ENCODE results near the gene LAMA1. TPM values are rescaled to one million over a fixed set of nuclear protein-coding genes. Genes with fewer than 3 reads are reported as not detected.

The LAMA1 gene
- total and polyA plus RNA-seq, 2 of the 4 experiments (the other 2 are of a cell fraction) = 10.9 to 15.5 TPM

DNA sequence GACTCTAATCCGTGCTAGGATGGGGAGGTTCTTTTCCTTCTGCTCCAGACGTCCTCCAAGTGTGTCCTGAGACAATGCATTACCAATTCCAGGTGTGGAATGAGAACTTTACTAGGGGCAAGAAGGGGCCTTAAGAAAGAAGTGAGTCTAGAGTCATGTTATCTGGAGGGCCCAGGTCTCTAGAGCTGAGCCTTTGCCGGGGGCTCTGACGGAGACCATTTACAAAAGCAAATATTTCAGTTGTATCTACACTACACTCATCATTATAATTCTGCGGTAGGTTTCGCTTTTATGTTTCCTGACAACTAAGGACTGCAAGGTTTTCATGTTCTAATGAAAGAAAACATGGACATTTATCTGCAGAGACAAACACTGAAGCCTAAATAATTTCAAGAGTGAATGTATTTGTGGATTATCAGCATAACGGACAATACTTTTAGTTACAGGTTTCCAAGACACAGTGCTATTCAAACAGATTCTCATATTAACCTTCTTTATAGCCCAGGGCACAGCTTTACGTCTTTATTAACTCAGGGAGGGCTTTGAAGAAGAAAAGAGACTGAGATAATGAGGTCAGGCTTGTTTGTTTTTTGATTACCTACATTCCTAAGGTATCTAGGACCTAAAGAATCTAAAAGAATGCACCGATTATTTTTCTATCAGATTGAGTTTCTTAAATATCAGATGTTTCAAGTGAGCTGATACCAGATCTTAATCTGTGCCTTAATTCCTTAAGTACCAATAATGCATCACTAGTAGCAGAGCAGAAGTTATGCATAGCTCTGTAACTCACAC, 15.0 kb upstream of the LAMA1 start:
- Histone ChIP-seq H2AFZ (replicated peaks; ENCODE audit: low read length, poor library complexity) (peak overlapping the region; percentile 60), H3K27me3 (ENCODE audit: control insufficient read depth, insufficient read depth, low read length) (peaks cover 2% of the 10 kb centered on the region; the same call in 1 of the 2 replicates), H3K4me3 (ENCODE audit: insufficient read depth, low read depth, low read length) (no peak overlapping the region), H3K4ac (ENCODE audit: low read depth, low read length) (peak overlapping the region; percentile 23; the same call in 1 of the 2 replicates), H2BK5ac (ENCODE audit: low read depth, low read length, poor library complexity, severe bottlenecking) (no peak overlapping the region), H3K9me3 (ENCODE audit: control insufficient read depth, insufficient read depth, low read length) (no peaks in the 10 kb centered on the region), H4K8ac (ENCODE audit: low read depth in 2 of 2, low read length in 2 of 2) (no peak overlapping the region), H2BK15ac (ENCODE audit: low read depth, low read length) (no peak overlapping the region), H2BK20ac (ENCODE audit: low read depth, low read length) (peak overlapping the region; percentile 6; the same call in 1 of the 2 replicates), H3K36me3 (ENCODE audit: control insufficient read depth, insufficient read depth, low read length) (no peaks in the 10 kb centered on the region), H2AK5ac (ENCODE audit: low read depth, low read length) (peak overlapping the region; percentile 26; the same call in 1 of the 2 replicates), H3K18ac (ENCODE audit: low read depth, low read length) (peak overlapping the region; percentile 44), H3K4me1 (ENCODE audit: control insufficient read depth, insufficient read depth, low read length) (peaks cover 8% of the 10 kb centered on the region; the same call in 1 of the 2 replicates), H3K4me2 (ENCODE audit: low read depth, low read length) (no peak overlapping the region), H3K23ac (ENCODE audit: low read depth, low read length) (no peak overlapping the region), H2AK9ac (replicated peaks; ENCODE audit: low read depth, low read length, poor library complexity) (no peak overlapping the region), H4K91ac (ENCODE audit: insufficient read depth, low read depth, low read length) (no peak overlapping the region), H3K79me1 (ENCODE audit: low read depth in 1 of 2, low read length in 2 of 2) (no peaks in the 10 kb centered on the region), H3K9me1 (ENCODE audit: insufficient read depth, low read length) (no peaks in the 10 kb centered on the region), H3K56ac (ENCODE audit: extremely low read depth, insufficient read depth, low read length) (no peak overlapping the region), H4K20me1 (ENCODE audit: insufficient read depth, low read length) (no peaks in the 10 kb centered on the region), H3K27ac (ENCODE audit: insufficient read depth, low read length) (peak overlapping the region; percentile 42; the same call in 1 of the 2 replicates), H2BK120ac (ENCODE audit: low read depth, low read length) (no peak overlapping the region; the same call in 1 of the 2 replicates), H4K5ac (ENCODE audit: low read depth, low read length) (0 out of 2 replicates have a peak overlapping the region, but pooled peaks have one; percentile 56), H3K9ac (ENCODE audit: low read depth, low read length) (no peak overlapping the region), H3K14ac (replicated peaks; ENCODE audit: low read depth, low read length) (no peak overlapping the region)
- no TSS peak for BruUV-seq (replicated peaks)
- TF ChIP-seq NFE2L2 (IDR thresholded peaks at IDR 0.05; ENCODE audit: low read depth, low read length) (no peak), RFX5 (IDR thresholded peaks at IDR 0.05; ENCODE audit: low read depth, low read length) (no peak), RCOR1 (IDR thresholded peaks at IDR 0.05; ENCODE audit: insufficient replicate concordance, low read length) (no peak), MAZ (IDR thresholded peaks at IDR 0.05; ENCODE audit: borderline replicate concordance, low read depth, low read length) (no peak), POLR2A (IDR thresholded peaks at IDR 0.05; ENCODE audit: low read depth, low read length) (no peak), RAD21 (IDR thresholded peaks at IDR 0.05; ENCODE audit: low read length) (no peak), MAFK (IDR thresholded peaks at IDR 0.05; ENCODE audit: low read depth, low read length) (no peak), SMC3 (IDR thresholded peaks at IDR 0.05; ENCODE audit: low read depth, low read length) (no peak), BHLHE40 (IDR thresholded peaks at IDR 0.05; ENCODE audit: low read depth, low read length) (no peak)
- TF ChIP-seq, protein P1, sequence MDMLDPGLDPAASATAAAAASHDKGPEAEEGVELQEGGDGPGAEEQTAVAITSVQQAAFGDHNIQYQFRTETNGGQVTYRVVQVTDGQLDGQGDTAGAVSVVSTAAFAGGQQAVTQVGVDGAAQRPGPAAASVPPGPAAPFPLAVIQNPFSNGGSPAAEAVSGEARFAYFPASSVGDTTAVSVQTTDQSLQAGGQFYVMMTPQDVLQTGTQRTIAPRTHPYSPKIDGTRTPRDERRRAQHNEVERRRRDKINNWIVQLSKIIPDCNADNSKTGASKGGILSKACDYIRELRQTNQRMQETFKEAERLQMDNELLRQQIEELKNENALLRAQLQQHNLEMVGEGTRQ (IDR thresholded peaks at IDR 0.05; ENCODE audit: low read depth, low read length) = no peak
- TF ChIP-seq, protein P2, sequence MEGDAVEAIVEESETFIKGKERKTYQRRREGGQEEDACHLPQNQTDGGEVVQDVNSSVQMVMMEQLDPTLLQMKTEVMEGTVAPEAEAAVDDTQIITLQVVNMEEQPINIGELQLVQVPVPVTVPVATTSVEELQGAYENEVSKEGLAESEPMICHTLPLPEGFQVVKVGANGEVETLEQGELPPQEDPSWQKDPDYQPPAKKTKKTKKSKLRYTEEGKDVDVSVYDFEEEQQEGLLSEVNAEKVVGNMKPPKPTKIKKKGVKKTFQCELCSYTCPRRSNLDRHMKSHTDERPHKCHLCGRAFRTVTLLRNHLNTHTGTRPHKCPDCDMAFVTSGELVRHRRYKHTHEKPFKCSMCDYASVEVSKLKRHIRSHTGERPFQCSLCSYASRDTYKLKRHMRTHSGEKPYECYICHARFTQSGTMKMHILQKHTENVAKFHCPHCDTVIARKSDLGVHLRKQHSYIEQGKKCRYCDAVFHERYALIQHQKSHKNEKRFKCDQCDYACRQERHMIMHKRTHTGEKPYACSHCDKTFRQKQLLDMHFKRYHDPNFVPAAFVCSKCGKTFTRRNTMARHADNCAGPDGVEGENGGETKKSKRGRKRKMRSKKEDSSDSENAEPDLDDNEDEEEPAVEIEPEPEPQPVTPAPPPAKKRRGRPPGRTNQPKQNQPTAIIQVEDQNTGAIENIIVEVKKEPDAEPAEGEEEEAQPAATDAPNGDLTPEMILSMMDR (conservative IDR thresholded peaks at IDR 0.05; ENCODE audit: low read depth, low read length) = no peak
- ATAC-seq (ENCODE audit: low read depth) = no peak
- no CpG with 5 or more reads among the region's 9 CpGs for WGBS, 2 experiments (ENCODE audit: extremely low coverage in 2 of 2, insufficient read length in 1 of 2)
- intact Hi-C loops (cut with micrococcal nuclease) (no loop called here), in situ Hi-C loops (cut with MboI; ENCODE audit: low sequenced_read_pairs) (no loop called here), dilution Hi-C loops (cut with HindIII; ENCODE audit: low sequenced_read_pairs, unreplicated experiment) (no loop called here)
- POLR2A ChIA-PET (ENCODE audit: unreplicated experiment) = no interaction called here
- DNase-seq = no peak
- CTCF ChIA-PET = interaction anchor here (0.9 kb wide), 1 partner anchor 10 kb away, joined by 3 read pairs; no protein-coding TSS in a partner anchor
